Measurements from ENCODE around the gene IL20.

The IL20 gene

GRCh38 chr1:206897175-206897574 is 31.8 kb downstream of the IL20 start, which contains the start of gene IL24:
IL24 (plus strand) TSS chr1:206897443; CDS start chr1:206897833, 390 bp downstream.
- no peak within 1 kb of the TSS for H3K4me3 ChIP-seq (ENCODE audit: low read depth, low read length)
- no peak for DNase-seq (ENCODE audit: low read depth)

DNA sequence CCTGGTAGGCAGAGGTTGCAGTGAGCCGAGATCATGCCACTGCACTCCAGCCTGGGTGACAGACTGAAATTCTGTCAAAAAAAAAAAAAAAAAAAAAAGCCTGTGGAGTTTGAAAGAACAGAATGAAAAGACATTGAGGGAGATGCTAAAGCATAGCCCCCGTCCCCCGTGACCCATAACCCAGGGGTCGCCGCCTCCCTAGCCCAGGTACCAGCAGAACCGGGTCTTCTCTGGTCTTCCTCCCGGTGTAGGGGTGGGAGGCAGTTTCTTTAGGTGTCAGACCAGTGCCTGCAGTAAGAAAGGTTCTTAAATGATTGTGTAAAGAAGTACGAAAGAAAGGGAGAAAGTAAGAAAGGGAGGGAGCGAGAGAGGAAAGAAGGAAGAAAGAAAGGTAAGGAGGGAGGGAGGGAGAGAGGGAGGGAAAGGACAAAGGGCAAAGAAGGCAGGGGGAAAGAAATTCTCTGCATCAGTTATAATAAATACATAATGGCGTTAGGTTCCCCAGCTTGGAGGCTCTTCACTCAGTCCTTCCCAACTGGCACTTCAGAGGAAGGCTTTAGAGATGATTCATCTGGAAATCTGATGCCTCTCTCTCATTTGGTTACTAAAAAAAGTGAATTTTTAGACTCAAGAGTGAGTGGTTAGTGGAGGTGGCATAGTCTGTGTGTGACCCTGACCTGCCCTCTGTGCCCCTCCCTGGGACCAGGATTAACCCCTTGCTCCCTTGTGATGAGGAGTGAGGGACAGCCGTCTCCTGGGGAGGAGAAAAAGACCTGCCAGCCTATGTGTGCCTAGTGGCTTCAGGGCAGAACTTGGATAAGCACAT is 32.9 kb downstream of the IL20 start:
- DNase-seq (ENCODE audit: low read depth) = no peak
- H3K4me3 ChIP-seq (ENCODE audit: low read depth, low read length) = no peak overlapping the region

DNA sequence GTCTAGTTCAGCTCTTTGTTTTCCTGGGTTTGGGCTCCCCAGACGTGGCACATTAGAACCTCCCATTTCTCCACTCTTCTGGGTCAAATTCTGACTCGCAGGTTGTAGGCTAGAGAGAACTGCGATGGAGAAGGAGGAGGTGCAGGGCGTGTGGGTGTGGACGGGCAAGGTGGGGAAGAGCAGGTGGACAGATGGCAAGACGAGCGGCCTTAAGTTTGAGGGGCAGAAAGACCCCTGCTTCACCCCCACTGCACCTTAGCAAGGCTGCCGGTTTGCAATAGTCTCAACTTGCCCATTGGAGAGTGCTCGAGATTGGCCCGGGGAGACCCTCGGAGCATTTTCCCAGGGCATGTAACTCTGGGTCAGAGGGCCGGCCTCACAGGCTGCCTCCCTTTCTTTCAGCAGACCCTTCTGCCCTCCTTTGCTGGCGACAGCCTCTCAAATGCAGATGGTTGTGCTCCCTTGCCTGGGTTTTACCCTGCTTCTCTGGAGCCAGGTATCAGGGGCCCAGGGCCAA is 33.5 kb downstream of the IL20 start:
- no peak for DNase-seq (ENCODE audit: low read depth)
- no peak overlapping the region for H3K4me3 ChIP-seq (ENCODE audit: low read depth, low read length)

GRCh38 chr1:206899717-206900116 is 34.3 kb downstream of the IL20 start:
- no peak for DNase-seq (ENCODE audit: low read depth)
- H3K4me3 ChIP-seq (ENCODE audit: low read depth, low read length) = no peak overlapping the region

DNA sequence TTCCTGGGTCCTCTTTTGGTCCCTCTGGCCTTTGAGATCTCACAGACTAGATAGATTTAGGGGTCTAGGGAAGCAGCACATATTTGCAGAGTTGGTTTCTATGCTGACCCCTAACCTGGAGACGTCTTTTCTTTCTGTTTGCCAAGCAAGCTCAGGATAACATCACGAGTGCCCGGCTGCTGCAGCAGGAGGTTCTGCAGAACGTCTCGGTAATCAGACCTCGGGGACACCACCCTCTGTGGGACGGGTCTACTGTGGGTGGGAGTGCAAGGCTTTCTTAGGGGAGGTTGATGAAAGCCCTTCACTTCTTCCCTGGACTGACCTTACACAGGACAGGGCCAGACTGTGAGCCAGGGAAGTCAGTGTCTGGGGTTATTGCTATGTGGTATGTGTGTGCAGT is 34.7 kb downstream of the IL20 start:
- no peak overlapping the region for H3K4me3 ChIP-seq (ENCODE audit: low read depth, low read length)
- no peak for DNase-seq (ENCODE audit: low read depth)

DNA sequence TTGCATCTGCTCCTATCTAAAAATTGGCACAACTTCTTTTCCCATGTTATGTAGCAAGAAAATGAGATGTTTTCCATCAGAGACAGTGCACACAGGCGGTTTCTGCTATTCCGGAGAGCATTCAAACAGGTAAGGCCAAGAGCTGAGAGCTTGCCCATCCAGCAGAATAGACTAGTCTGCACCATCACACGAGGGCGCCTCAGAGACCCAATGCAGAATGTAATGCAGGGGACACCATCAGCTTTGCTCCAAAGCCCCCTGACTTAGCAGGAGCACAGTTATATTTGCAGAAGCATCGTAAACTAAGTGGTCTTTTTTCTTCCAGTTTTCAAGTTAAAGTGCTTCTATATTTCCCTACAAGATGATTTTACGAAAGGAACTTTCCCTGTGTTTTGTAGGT is 36.5 kb downstream of the IL20 start:
- no peak overlapping the region for H3K4me3 ChIP-seq (ENCODE audit: low read depth, low read length)
- DNase-seq (ENCODE audit: low read depth) = no peak

- no peak overlapping the region for H3K4me3 ChIP-seq (ENCODE audit: low read depth, low read length)
- DNase-seq (ENCODE audit: low read depth) = no peak
Observed at GRCh38 chr1:206902702-206903101, 37.3 kb downstream of the IL20 start.

DNA sequence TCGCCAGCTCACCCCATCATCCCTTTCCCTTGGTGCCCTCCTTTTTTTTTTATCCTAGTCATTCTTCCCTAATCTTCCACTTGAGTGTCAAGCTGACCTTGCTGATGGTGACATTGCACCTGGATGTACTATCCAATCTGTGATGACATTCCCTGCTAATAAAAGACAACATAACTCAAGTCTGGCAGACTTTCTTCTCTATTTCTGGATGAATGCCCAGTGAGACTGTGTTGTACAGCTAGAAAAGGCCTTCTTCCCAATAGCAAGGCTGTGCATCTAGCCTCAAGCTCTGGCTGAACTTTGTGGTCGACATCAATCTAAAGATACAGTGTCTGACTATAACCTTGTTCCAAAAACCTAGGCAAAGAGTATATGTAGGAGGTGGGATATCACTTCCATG is 38.3 kb downstream of the IL20 start:
- DNase-seq (ENCODE audit: low read depth) = no peak
- H3K4me3 ChIP-seq (ENCODE audit: low read depth, low read length) = no peak overlapping the region

DNA sequence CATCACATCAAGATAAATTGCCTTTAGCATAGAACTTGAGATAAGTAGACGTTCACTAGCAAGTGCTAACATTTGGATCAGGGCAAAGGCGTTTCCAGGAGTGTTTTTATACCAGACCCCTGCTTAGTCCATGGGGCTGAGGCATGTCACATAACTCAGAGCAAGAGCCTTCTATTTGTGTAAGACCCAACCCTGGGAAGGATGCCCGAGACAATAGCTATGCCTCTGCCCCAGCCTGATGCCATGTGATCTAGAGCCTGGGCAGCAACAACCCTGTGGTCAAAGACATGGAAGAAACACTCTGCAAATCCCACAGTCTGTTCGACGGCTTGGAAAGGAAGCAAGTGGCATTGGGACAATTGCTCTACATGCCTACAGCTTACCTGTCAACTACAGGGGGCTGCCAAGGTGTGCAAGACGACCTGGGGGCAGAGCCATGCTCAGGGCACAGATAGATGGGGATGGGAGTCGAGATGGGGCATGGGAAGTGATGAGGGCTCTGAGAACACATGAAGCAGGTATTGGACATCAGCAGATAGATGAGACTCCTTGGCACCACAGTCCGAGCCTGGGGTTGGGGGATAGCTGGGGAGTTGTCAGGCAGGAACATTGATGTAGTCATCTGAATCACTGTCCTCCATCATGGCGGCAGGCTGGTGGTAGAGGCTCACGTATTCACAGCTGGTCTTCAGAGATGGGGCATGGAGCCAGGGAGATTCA is 39.2 kb downstream of the IL20 start:
- no peak for DNase-seq (ENCODE audit: low read depth)
- H3K4me3 ChIP-seq (ENCODE audit: low read depth, low read length) = no peak overlapping the region

DNA sequence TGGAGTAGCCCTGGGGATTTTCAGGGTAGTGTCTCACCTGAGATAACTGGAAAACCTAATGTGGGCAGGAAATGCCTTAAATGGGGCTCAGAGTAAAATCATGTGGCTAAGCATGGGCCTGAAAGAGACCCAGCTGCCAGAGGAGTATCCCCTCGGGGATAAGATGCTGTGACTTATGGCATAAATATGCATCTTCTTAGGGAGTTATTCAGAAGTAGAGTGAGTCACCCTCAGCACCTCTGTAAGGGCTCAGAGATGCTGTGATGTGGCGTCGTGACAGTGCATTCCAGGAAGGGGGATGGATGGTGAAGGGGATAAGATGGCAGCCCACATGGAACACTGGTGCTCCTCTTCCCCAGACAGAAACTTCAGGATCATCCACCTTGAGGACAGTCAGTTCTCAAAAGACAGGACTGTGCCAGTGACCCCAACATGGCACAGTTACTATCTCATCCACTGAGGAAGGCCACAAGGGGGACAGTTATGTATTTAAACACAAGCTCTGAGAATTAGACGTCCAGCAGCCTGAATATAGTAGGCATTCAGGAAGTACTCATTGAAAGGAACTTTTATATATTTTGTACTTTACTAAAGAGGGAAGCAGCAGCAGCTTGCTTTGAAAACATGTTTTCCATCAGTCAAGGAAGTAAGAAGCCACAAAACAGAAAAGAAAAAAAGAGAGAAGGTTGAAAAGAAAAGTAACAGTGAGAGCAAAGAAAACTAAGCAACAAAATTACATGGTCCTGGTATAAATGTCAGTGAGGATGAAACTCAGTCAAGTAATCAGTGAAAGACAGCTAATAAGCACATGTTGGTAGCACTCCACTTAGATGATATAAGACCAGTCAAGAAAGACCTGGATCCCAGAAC is 40.1 kb downstream of the IL20 start:
- H3K4me3 ChIP-seq (ENCODE audit: low read depth, low read length) = no peak overlapping the region
- DNase-seq (ENCODE audit: low read depth) = peak; percentile 75

DNA sequence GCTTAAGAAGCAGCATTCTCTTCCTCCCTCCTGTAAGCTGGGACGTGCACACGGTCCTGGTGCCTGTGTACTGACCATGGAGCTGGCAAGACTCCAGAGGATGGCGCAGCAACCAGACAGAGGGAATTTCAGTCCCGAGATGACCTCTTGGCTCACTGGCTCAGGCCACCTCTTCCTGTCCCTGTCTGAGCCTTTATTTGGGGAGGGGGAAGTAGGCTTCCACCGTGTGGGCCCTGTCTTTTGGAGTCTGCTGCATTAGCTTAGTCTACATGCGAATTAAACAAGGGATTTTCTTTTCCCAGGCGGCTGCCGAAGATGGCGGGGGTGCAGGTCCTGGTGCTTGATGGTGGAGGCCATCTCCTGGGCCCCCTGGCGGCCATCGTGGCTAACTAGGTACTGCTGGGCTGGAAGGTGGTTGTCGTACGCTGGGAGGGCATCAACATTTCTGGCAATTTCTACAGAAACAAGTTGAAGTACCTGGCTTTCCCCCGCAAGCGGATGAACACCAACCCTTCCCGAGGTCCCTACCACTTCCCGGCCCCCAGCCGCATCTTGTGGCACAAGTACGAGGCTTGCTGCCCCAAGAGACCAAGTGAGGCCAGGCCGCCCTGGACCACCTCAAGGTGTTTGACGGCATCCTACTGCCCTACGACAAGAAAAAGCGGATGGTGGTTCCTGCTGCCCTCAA is 42.0 kb downstream of the IL20 start:
- no peak overlapping the region for H3K4me3 ChIP-seq (ENCODE audit: low read depth, low read length)
- no peak for DNase-seq (ENCODE audit: low read depth)

DNA sequence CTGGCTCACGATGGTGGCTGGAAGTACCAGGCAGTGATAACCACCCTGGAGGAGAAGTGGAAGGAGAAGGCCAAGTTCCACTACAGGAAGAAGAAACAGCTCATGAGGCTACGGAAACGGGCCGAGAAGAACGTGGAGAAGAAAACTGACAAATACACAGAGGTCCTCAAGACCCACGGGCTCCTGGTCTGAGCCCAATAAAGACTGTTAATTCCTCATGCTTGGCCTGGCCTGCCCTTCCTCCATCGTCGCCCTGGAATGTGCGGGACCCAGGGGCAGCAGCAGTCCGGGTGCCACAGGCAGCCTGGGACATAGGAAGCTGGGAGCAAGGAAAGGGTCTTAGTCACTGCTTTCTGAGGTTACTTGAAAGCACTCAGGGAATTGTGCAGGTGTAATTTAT is 42.6 kb downstream of the IL20 start:
- no peak overlapping the region for H3K4me3 ChIP-seq (ENCODE audit: low read depth, low read length)
- no peak for DNase-seq (ENCODE audit: low read depth)

DNA sequence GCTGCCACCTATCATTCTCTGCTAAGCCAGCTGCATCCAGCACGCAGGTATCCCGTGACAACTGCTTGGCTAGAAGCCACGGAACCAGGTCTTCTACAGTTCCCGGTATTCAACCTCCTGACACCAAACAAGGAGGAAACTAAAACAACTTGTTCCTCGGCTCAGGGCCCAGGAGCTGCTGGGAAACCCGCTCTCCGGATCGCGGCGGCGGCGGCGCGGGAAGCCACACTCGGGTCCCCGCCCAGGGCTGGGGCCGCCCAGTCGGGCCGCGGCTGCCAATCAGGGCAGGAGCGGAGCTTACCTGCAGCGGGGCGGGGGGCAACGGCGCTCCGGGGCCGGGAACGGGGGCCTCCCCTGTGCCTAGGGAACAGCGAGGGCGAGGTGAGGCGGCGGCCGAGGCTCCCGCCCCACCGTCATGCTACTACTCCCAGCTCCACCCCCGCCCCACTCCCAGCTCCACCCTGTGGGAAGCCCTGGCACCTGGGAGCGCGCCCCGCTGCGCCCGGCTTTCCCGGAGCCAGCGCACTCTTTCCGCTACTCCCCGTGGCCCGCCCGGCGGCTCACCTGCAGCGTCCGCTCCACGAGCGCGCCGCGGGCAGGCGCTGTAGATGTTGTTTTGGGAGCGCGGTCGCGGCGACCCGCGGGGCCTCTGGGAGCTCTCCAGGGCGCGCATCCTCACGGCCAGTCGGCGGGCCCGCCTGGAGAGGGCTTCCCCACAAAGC is 43.9 kb downstream of the IL20 start:
- DNase-seq (ENCODE audit: low read depth) = no peak

GRCh38 chr1:206909883-206910318 is 44.5 kb downstream of the IL20 start:
- DNase-seq (ENCODE audit: low read depth) = no peak
- H3K4me3 ChIP-seq (ENCODE audit: low read depth, low read length) = peak overlapping the region; percentile 56

More for the DNA sequence above, 43.9 kb downstream of the IL20 start:
- H3K4me3 ChIP-seq (ENCODE audit: low read depth, low read length) = peak overlapping the region; percentile 56

DNA sequence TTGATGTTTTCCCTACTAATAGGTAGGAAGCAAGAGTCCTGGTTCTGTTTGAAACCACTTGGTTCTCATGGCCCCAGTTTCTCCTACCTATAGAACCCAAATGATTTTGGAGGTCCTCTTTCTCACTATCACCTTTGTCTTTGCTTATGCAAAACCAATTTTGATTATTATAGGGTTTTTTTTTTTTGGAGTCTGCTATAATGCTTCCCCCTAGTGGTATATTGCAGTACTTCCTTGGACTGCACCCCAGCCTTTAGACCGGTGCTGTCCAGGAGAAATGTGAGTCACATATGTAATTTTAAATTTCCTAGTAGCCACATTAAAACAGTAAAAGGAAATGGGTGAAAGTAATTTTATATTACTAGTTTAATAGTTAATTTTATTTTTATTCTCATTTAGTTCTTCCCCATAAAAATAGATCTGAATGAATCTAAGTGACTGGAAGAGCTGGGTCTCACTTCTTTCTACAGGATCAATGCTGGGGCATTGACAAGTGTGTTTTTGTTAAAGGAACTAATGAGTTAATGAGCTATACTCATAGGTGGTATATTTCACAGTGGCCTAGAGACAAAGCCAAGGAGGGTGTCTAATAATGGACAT is 45.7 kb downstream of the IL20 start:
- H3K4me3 ChIP-seq (ENCODE audit: low read depth, low read length) = no peak overlapping the region

GRCh38 chr1:206912445-206913095 is 47.1 kb downstream of the IL20 start:
- no peak for DNase-seq (ENCODE audit: low read depth)
- no peak overlapping the region for H3K4me3 ChIP-seq (ENCODE audit: low read depth, low read length)

More for the DNA sequence above, 45.7 kb downstream of the IL20 start:
- DNase-seq (ENCODE audit: low read depth) = no peak

- no peak for DNase-seq (ENCODE audit: low read depth)
- H3K4me3 ChIP-seq (ENCODE audit: low read depth, low read length) = no peak overlapping the region
Observed at GRCh38 chr1:206913766-206914537, 48.5 kb downstream of the IL20 start.
